Stimulated activated CD4-positive, alpha-beta T cell treated with anti-CD3 and anti-CD28 coated beads, Interleukin-12 subunit alpha, Interleukin-12 subunit beta, amount 100 ng/mL, for 24 hours (primary cell): ENCODE measurements around the gene AMPH.

Experiments
- DNase-seq, 2 experiments: peaks; one replicate each; pipeline ENCODE4 v3.0.0-alpha.2; 2020; ENCODE audit warnings: low read depth in 2 of 2

Gene AMPH

DNA sequence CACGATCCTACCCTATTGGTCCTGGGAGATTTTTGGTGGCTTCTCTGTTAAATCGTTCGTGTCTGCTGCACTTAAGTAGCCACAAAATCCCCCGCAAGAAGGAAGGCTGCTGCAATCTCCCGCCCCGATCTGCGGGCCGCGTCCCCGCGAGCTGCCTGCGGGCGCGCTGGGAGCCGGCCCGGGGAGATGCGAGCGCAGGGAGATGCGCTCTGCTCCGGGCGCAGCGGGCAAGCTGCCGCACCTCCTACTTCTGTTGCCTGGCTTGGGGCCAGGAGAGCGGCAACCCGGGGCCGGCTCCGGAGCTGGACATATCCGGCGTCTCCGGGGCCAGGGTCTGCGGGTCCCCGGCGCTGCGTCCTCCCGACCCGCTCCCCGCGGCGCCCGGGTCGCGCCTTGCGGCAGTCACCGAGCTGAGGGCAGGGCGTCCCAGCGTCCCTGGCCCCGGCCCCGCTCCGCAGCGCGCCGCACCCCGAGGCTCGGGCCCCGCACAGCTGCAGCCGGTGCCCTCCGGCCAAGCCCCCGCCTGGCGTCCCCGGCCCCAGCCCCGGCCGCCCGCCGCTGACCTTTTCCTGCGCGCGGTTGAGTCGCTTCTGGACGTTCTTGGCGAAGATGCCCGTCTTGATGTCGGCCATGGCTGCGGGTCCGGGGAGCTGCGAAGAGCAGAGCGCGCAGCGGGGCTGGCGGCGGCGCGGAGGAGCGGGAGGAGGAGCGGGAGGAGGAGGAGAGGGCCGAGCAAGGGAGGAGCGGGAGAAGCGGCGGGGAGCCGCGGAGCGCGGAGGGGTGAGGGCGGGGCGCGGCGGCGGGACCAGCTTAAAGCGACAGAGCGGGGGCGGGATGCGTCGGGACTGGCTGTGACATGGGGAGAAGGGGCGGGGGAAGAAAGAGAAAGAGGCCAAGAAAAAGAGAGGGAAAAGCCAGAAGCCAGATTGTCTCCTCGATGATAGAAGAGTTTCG, at the start of gene AMPH:
Gene AMPH (minus strand): TSS at position 654 of the 954 bp plus-strand sequence. CDS start 22 bp downstream, at position 632.
- peak in 1 of 2 experiments; percentile 37 for DNase-seq

DNA sequence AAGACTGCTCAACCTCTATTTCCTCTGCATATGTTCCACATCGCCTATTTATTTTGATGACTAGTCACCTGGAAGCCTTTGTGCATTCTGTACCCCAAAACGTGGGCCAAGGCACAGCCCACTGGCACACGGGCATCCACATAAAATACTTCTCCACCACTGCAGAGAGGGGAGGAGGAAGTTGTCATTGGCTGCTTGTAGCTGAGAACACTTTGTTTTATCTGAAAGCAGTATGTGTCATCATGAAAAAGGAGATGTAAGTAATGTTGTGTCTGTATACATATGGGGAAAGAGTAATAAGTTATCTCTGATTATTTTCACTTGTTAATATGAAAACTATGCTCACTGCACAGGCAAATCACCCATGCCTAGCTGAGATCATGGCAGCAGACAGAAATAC, 48.2 kb upstream of the AMPH start:
- DNase-seq, result no peak

DNA sequence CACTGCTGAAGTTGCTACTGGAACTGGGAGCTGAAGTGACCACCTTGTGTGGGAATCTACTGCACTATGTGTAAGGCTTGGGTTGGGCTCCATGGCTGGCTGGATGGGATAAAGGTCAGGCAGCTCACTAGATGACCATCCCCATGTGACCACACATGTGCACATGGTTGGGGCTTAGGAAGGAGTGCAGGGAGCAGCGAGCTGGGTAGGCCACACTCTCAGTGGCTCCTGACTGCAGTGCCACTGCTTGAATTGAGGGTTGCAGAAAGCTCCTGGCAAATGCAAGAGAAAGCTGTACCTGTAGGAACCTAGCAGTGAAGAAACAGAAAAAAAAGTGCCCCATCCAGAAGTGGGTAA, 47.5 kb upstream of the AMPH start:
- DNase-seq, result no peak

- no peak for DNase-seq
Measured at GRCh38 chr7:38677981-38678697, 47.0 kb upstream of the AMPH start.

DNA sequence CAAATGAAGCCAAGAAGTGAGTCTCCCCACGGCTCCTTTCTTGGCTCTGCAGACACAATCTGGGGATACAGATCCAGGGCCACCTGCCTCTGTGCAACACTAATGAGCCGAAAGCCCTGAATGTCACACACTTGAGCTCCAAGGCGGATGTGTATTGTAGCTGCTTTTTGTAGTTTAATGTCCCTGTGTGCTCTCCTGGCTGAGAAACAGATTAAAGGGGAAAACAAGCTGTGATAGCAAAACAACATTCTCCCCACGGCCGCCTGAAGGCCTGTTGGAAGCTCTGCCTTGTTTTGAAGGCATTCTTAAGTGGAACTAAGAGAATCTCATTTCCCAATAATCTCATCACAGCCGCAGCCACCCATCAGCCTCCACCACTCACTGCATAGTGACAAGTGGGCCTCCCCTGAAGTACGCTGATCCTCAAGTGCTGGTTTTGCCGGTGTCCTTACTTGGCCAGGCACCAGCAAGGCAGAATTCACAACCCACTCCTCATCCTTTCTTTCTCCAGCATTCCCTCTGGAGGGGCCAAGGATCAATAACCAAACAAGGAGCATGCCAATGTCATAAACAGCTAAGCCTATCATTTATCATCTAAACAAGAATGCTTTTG, 44.4 kb upstream of the AMPH start:
- DNase-seq, result no peak

DNA sequence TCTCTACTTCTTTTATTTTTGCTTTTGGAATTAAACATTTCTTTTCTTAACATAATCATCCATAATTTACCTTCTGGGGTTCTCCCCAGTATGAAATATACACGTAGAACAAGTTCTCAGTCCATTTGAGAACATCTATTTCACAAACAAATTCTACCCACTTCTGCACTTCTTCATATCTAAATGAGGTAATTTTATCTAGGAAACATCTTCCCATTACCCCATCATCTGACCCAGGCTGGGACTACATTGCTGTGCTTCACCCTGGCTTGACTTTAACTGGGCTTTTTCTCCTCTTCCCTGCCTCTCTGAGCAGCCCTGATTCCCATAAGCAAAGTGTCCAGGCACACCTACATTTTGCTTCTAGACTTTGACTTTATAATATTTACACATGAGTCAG, 43.3 kb upstream of the AMPH start:
- DNase-seq, result no peak

GRCh38 chr7:38673795-38674194, 42.6 kb upstream of the AMPH start:
- DNase-seq, result no peak

DNA sequence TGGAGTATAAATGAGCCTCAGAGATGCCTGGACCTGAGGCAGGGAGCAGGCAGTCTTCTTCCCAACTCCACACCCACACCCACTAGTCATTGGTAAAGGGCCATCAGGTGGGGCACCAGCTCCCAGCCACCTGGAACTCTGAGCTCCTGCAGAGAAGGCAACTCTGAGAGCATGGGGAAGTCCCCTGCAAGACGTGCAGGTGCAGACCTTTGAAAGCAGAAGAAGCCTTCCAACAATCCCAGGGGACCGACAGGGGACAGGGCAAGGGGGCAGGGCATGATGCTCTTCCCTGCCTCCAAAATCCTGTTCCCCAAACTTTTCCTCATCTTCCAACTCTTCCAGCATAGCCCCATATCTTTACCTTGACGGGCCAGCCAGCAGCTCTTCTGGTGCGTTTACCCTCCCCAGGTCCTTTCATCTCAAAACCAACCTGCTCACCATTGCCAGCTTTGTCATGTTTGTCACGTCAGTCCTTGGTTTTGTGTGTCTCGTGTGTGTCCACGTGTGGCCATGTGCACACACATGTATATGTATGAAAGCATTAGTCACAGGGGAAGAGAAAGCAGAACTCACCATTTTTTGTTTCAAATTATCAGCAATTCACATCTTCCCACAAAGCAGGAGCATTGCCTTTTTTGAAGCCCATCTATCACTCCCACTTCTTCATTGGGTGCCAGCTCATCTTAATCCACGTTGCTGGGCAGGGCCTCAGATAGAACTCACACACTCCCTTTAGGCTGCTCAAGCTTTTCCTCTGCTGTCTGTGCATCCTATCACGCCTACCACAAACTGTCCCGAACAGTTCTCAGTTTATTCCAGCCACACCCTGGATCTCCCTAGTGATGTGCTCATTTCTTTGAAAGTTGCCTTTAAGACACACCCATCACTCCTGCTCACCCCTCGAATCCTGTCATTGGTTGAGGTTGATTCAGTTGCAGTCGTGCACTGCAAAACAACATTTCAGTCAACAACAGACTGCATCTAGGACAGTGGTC, 41.0 kb upstream of the AMPH start:
- DNase-seq, result no peak

DNA sequence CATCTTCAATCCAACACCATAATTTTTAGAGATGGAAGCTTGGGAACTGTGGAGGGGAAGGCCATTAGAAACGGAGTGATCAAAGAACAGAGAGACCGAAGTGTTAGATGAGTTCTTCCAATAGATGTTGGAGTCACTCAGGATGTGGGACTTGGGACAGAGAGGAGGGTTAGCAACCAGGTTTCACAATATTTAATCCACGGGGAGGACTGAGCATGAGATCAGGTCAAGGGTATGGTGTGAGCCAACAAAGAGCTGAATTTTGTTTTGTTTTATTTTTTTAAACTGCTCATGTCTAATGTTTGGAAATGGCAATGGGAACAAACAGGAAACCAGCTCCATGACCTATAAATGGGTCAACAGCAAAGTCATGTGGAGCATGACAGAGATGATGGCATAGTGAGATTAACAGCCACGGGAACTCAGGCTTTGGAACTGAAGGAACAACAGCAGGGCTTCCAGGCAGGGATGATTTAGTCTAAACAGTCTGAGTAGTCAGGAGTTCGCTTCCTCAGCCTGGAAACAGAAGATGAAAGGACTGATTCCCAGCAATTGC, 38.9 kb upstream of the AMPH start:
- no peak for DNase-seq

GRCh38 chr7:38664972-38665371, 33.8 kb upstream of the AMPH start:
- DNase-seq, result no peak

DNA sequence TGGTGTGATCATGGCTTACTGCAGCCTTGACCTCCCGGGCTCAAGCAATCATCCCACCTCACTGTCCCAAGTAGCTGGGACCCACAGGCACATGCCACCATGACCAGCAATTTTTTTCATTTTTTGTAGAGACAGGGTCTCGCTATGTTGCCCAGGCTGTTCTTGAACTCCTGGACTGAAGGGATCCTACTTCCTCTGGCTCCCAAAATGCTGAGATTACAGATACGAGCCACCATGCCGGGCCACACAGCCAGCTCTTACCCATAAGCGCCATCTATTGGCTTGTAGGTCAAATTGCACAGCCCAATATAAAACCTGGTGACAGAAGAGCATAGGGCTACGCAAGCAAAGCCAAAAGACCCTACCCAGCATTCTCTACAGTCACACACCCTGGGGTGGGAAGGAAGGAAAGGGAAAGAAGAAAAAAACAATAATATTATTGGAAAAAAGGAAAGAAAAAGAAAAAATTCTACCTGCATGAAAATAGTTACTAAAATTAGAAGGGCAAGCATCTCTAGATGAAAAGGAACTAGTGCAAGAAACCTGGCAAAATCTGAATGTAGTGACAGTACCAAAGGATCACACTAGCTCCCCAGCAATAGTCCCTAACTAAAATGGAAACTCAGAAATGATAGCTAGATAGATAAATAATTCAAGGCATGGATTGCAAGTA, 29.4 kb upstream of the AMPH start:
- DNase-seq, result peak in 1 of 2 experiments; percentile 5

GRCh38 chr7:38659931-38660330, 28.8 kb upstream of the AMPH start:
- DNase-seq, result no peak

GRCh38 chr7:38658921-38659320, 27.7 kb upstream of the AMPH start:
- DNase-seq, result no peak

DNA sequence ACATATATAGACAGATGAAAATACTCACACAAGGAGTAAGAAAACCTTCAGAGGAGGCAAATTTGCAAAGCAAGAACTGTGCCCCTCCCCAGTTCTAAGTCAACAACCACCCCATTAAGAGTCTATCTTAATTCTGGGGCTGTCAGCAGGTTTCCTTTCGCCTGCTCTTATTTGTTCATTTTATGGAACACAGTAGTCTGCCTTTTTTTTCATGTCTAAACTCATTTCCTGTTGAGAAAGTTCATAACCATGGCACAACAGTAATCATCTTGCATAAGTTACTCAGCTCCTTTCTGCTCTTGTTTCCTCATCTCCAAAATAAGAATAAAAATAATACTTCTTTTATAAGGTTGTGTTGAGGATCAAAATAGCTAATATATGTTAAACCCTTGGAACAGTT, 25.8 kb upstream of the AMPH start:
- DNase-seq, result no peak

- no peak for DNase-seq
Measured at GRCh38 chr7:38655833-38656774, 24.9 kb upstream of the AMPH start.

- no peak for DNase-seq
Measured at GRCh38 chr7:38637957-38638356, 6.8 kb upstream of the AMPH start.

DNA sequence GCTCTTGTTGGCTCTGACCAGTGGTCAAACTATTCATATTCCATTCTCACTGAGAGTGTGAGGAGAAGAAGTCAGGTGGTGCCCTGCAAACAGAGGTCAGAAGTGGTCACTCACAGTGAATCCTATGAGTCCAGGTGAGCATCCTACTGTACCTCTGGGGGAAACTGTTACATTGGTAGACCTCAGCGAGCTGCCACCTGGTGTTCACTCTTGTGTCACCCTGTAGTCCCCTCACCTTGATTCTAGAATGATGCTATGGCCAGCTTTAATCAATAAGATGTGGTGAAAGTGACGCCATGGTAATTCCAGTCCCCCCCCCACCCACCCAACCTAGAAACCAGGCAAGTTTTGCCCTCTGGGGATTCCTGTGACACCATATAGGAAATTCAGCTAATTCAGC, 1.2 kb upstream of the AMPH start:
- DNase-seq, result no peak

GRCh38 chr7:38629651-38630510, 1.3 kb downstream of the AMPH start:
- no peak for DNase-seq
